DND-41 (cell line): Measurements from ENCODE around the gene DCLK1.

Experiments
- CTCF ChIP-seq: IDR thresholded peaks from 2 replicates; pipeline ENCODE4 v1.5.1; 2012; ENCODE audit warnings: borderline replicate concordance, low read length, moderate library complexity, mild to moderate bottlenecking; ENCODE audit not compliant: poor library complexity, severe bottlenecking; ENCODE audit errors: extremely low read depth
- EZH2 ChIP-seq: IDR thresholded peaks from 3 replicates; pipeline ENCODE4 v1.6.1; 2012; ENCODE audit warnings: borderline replicate concordance, low read depth, mild to moderate bottlenecking, moderate library complexity, low read length, inconsistent platforms; ENCODE audit not compliant: severe bottlenecking

- no peak for TF ChIP-seq EZH2
- no peak for TF ChIP-seq CTCF
Measured at GRCh38 chr13:36088463-36088862, 42.7 kb downstream of the DCLK1 start.
